K562 (cell line): Measurements from ENCODE around the gene ADAM15. TPM values are rescaled to one million over a fixed set of nuclear protein-coding genes. Genes with fewer than 3 reads are reported as not detected.

ENCODE experiments used
- ARID1B ChIP-seq: fragments of 450-650 bp; IDR thresholded peaks from 2 replicates; pipeline ENCODE4 v1.6.1; 2016; ENCODE audit warnings: antibody characterized with exemption, mild to moderate bottlenecking, inconsistent platforms
- ATF7 ChIP-seq: fragments of 450-650 bp; IDR thresholded peaks from 2 replicates; pipeline ENCODE4 v1.7.1; 2014; ENCODE audit warnings: mild to moderate bottlenecking, moderate library complexity
- DMBX1 ChIP-seq: fragments of 250-450 bp; sonication (Bioruptor Pico); IDR thresholded peaks from 2 replicates; pipeline ENCODE4 v1.8.0; 2022; ENCODE audit warnings: inconsistent platforms, mild to moderate bottlenecking, moderate library complexity, borderline replicate concordance
- HEY1 ChIP-seq: fragments of 250-450 bp; sonication (Bioruptor Pico); IDR thresholded peaks from 2 replicates; pipeline ENCODE4 v1.5.0; 2020; ENCODE audit warnings: mild to moderate bottlenecking, moderate library complexity, borderline replicate concordance
- HNRNPH1 ChIP-seq: fragments of 200-400 bp; formaldehyde crosslinking; optimal IDR thresholded peaks from 2 replicates; pipeline ENCODE3; 2017; ENCODE audit warnings: low read depth, mild to moderate bottlenecking, low read length, moderate library complexity
- MEIS2 ChIP-seq: fragments of 450-650 bp; IDR thresholded peaks from 2 replicates; pipeline ENCODE4 v1.6.1; 2014; ENCODE audit warnings: mild to moderate bottlenecking; ENCODE audit not compliant: partially characterized antibody
- NFXL1 ChIP-seq: fragments of 450-650 bp; formaldehyde crosslinking; IDR thresholded peaks from 2 replicates; pipeline ENCODE4 v1.4.0; 2021; ENCODE audit warnings: mild to moderate bottlenecking
- NR2F6 ChIP-seq: fragments of 450-650 bp; formaldehyde crosslinking; IDR thresholded peaks from 2 replicates; pipeline ENCODE4 v1.4.0; 2020; ENCODE audit warnings: mild to moderate bottlenecking
- RAD21 ChIP-seq, 2 experiments: fragments of 250-450 bp in 1 of 2; fragments of 450-650 bp in 1 of 2; sonication (Bioruptor Pico) in 1 of 2; formaldehyde crosslinking in 1 of 2; IDR thresholded peaks in 1 of 2; conservative IDR thresholded peaks in 1 of 2; 2 replicates each; pipeline versions ENCODE4 v1.4.0 to v1.8.0; 2020 to 2022; ENCODE audit warnings: mild to moderate bottlenecking in 2 of 2, moderate library complexity in 1 of 2
- SMARCA5 ChIP-seq: fragments of 450-650 bp; IDR thresholded peaks from 2 replicates; pipeline ENCODE4 v1.6.1; 2016
- STAT6 ChIP-seq: sonication (generic); formaldehyde crosslinking; IDR thresholded peaks from 2 replicates; pipeline ENCODE4 v1.8.1; 2023; ENCODE audit warnings: mild to moderate bottlenecking, missing genetic modification reagents
- THRAP3 ChIP-seq: fragments of 450-650 bp; IDR thresholded peaks from 2 replicates; pipeline ENCODE4 v1.6.1; 2016; ENCODE audit warnings: mild to moderate bottlenecking, inconsistent platforms, borderline replicate concordance
- UBTF ChIP-seq, 2 experiments: IDR thresholded peaks; 2 replicates each; pipeline ENCODE4 v1.6.1; 2012; ENCODE audit warnings: improper control_type of control experiment in 2 of 2, low read depth in 2 of 2, low read length in 2 of 2, borderline replicate concordance in 1 of 2
- ZBTB2 ChIP-seq: fragments of 450-650 bp; IDR thresholded peaks from 2 replicates; pipeline ENCODE4 v1.6.1; 2016; ENCODE audit warnings: antibody characterized with exemption
- ZBTB34 ChIP-seq: fragments of 250-450 bp; sonication (Bioruptor Pico); IDR thresholded peaks from 2 replicates; pipeline ENCODE4 v1.8.0; 2021; ENCODE audit warnings: mild to moderate bottlenecking, moderate library complexity
- ZC3H4 ChIP-seq: sonication (generic); formaldehyde crosslinking; IDR thresholded peaks from 2 replicates; pipeline ENCODE4 v1.9.0; 2021; ENCODE audit warnings: missing genetic modification reagents, borderline replicate concordance
- ZNF175 ChIP-seq: fragments of 200-800 bp; sonication (Bioruptor generic); IDR thresholded peaks from 2 replicates; pipeline ENCODE4 v1.6.1; 2016; ENCODE audit warnings: low read depth, mild to moderate bottlenecking, missing genetic modification characterization, missing compliant biosample characterization
- ZNF232 ChIP-seq: sonication (generic); formaldehyde crosslinking; IDR thresholded peaks from 2 replicates; pipeline ENCODE4 v1.8.0; 2022; ENCODE audit warnings: mild to moderate bottlenecking, missing genetic modification reagents
- ZNF282 ChIP-seq: sonication (generic); formaldehyde crosslinking; IDR thresholded peaks from 2 replicates; pipeline ENCODE4 v1.8.1; 2023; ENCODE audit warnings: missing genetic modification reagents
- polyA plus RNA-seq, 8 experiments: library from polyadenylated mRNA; depleted of rRNA in 4 of 8; stranded (reverse) in 5 of 8; unstranded in 3 of 8; fragments of >200 nt; fragmentation: Nextera tagmentation in 2 of 8; fragmentation: Illumina TruSeq in 1 of 8; extraction: Ambion mirVana in 2 of 8; extraction: Trizol in 1 of 8; gene quantifications; 2 replicates each; pipeline versions ENCODE4 v1.2.1 to v1.2.3, GENCODE V29; 2011 to 2014; ENCODE audit warnings: inconsistent platforms in 1 of 8, missing spikeins in 1 of 8
- total RNA-seq, 7 experiments: library from RNA; depleted of rRNA in 6 of 7; stranded (reverse); fragments of >200 nt in 6 of 7; fragmentation: Illumina TruSeq in 2 of 7; extraction: Trizol in 2 of 7; gene quantifications; 2 replicates each; pipeline versions ENCODE4 v1.2.1 to v1.2.3, GENCODE V29; 2011 to 2021; ENCODE audit warnings: low replicate concordance in 1 of 7

The ADAM15 gene
- total and polyA plus RNA-seq, 9 of the 15 experiments (the other 6 are each of a cell fraction or from before 2014, with no cell fraction given), result 0.69 to 72.3 (median 32.8) TPM

- TF ChIP-seq STAT6 (CRISPR knock-in tag) (no peak), SMARCA5 (no peak), MEIS2 (peak; percentile 79), HNRNPH1 (no peak), ZBTB2 (peak; percentile 64; the same call in 1 of the 2 replicates), ARID1B (peak; percentile 25), UBTF (IDR thresholded peaks at IDR 0.05; ENCODE audit: borderline replicate concordance in 1 of 2, low read depth in 2 of 2, low read length in 2 of 2) (peak; percentile 47 to 90; a peak in 2 of 4 replicates), ATF7 (peak; percentile 80), ZBTB34 (CRISPR knock-in tag) (no peak), HEY1 (CRISPR knock-in tag) (no peak), ZC3H4 (no peak), NFXL1 (CRISPR knock-in tag) (no peak), ZNF232 (CRISPR knock-in tag) (no peak), ZNF282 (CRISPR knock-in tag) (no peak), RAD21 (CRISPR knock-in tag; conservative IDR thresholded peaks at IDR 0.05 in 1 of 2, IDR thresholded peaks at IDR 0.05 in 1 of 2) (peak; percentile 99), ZNF175 (no peak), NR2F6 (CRISPR knock-in tag) (0 out of 2 replicates have a peak, but pooled peaks have one; percentile 10), DMBX1 (CRISPR knock-in tag) (no peak), THRAP3 (peak; percentile 56; the same call in 1 of the 2 replicates)
Observed at GRCh38 chr1:155084722-155085503, 33.8 kb downstream of the ADAM15 start (continued).
